NK-92 treated with Interleukin-12 subunit alpha and Interleukin-12 subunit beta, amount 100 ng/mL, for 24 hours (cell line): ENCODE results near the gene KCNH2.

Experiments
- DNase-seq: peaks from one replicate; lab custom pipeline; 2025; lab: John Stamatoyannopoulos, UW

The KCNH2 gene

GRCh38 chr7:150974468-150975391 lies 3.4 kb downstream of the KCNH2 start:
- no peak for DNase-seq

GRCh38 chr7:150973571-150974451 lies 4.3 kb downstream of the KCNH2 start:
- no peak for DNase-seq

GRCh38 chr7:150972741-150973140 lies 5.4 kb downstream of the KCNH2 start:
- DNase-seq: no peak

GRCh38 chr7:150972023-150972468 lies 6.1 kb downstream of the KCNH2 start:
- no peak for DNase-seq

- no peak for DNase-seq
Observed at GRCh38 chr7:150971242-150972022, 6.7 kb downstream of the KCNH2 start.

- no peak for DNase-seq
Observed at GRCh38 chr7:150970424-150970823, 7.7 kb downstream of the KCNH2 start.

- no peak for DNase-seq
Observed at GRCh38 chr7:150969475-150969874, 8.6 kb downstream of the KCNH2 start.

GRCh38 chr7:150968734-150969372 lies 9.3 kb downstream of the KCNH2 start:
- no peak for DNase-seq

- DNase-seq: no peak
Observed at GRCh38 chr7:150968056-150968733, 9.9 kb downstream of the KCNH2 start.

GRCh38 chr7:150967349-150967748 lies 10.8 kb downstream of the KCNH2 start:
- no peak for DNase-seq

GRCh38 chr7:150966002-150966401 lies 12.1 kb downstream of the KCNH2 start:
- no peak for DNase-seq

GRCh38 chr7:150965273-150965830 lies 12.8 kb downstream of the KCNH2 start:
- DNase-seq: no peak

GRCh38 chr7:150964593-150965111 lies 13.5 kb downstream of the KCNH2 start:
- no peak for DNase-seq

GRCh38 chr7:150963707-150964559 lies 14.2 kb downstream of the KCNH2 start:
- DNase-seq: no peak

GRCh38 chr7:150962553-150963399 lies 15.3 kb downstream of the KCNH2 start:
- DNase-seq: no peak

- no peak for DNase-seq
Observed at GRCh38 chr7:150962290-150962552, 15.9 kb downstream of the KCNH2 start.

GRCh38 chr7:150961510-150962289 lies 16.4 kb downstream of the KCNH2 start:
- no peak for DNase-seq
